Thyroid gland (tissue), 4 donors: Measurements from ENCODE around the gene SULT1A1. TPM values are rescaled to one million over a fixed set of nuclear protein-coding genes. Genes with fewer than 3 reads are reported as not detected.
"Not testable (repeated sequence)": the region's sequence is repeated elsewhere in the genome, so short reads cannot be mapped to it uniquely, and the experiment has no call there.

ENCODE experiments used
- DNase-seq, 2 donors: peaks; one replicate each; pipeline ENCODE4 v3.0.0-alpha.2; 2019
- H3K27ac ChIP-seq, 3 donors: fragments of 200-600 bp; sonication (generic); 1 replicate in 2 of 3; 2 replicates in 1 of 3; pipeline ENCODE4 v1.5.1; 2016 to 2019; ENCODE audit warnings: mild to moderate bottlenecking in 1 of 3, moderate library complexity in 1 of 3
- H3K27me3 ChIP-seq: fragments of 200-600 bp; sonication (generic); one replicate; pipeline ENCODE4 v1.5.1; 2019
- H3K36me3 ChIP-seq, 2 donors: fragments of 200-600 bp; sonication (generic); one replicate each; pipeline ENCODE4 v1.5.1; 2016 to 2019
- H3K4me1 ChIP-seq, 2 donors: fragments of 200-600 bp; sonication (generic); one replicate each; pipeline ENCODE4 v1.5.1; 2017 to 2019
- H3K4me3 ChIP-seq, 3 donors: fragments of 200-600 bp; sonication (generic); replicated peaks in 1 of 3; 1 replicate in 2 of 3; 2 replicates in 1 of 3; pipeline ENCODE4 v1.5.1; 2016; ENCODE audit warnings: mild to moderate bottlenecking in 1 of 3
- H3K9me3 ChIP-seq: fragments of 200-600 bp; sonication (generic); one replicate; pipeline ENCODE4 v1.5.1; 2017
- CTCF ChIP-seq, 6 experiments: fragments of 200-600 bp in 3 of 6; fragments of 450-650 bp in 3 of 6; sonication (generic) in 3 of 6; IDR thresholded peaks; one replicate each; pipeline ENCODE4 v1.5.1; 2016 to 2019; ENCODE audit warnings: antibody characterized with exemption in 6 of 6, mild to moderate bottlenecking in 2 of 6, inconsistent platforms in 1 of 6, moderate library complexity in 1 of 6
- POLR2A ChIP-seq, 2 donors: fragments of 450-650 bp; IDR thresholded peaks; one replicate each; pipeline ENCODE4 v1.6.1; 2017; ENCODE audit warnings: antibody characterized with exemption in 2 of 2, mild to moderate bottlenecking in 2 of 2, moderate library complexity in 1 of 2
- WGBS, 2 donors: methylation state at CpG; one replicate each; pipeline ENCODE4 v1.1.5; 2017; 5-methylcytosine and 5-hydroxymethylcytosine counted together
- intact Hi-C: fragments of 100-400 bp; cut with DNase I; formaldehyde crosslinking; loops from one replicate; pipeline ENCODE4 v1.15.1; 2023
- total RNA-seq, 4 donors: library from RNA; depleted of rRNA; stranded (reverse); fragments of >200 nt; gene quantifications; one replicate each; pipeline ENCODE4 v1.2.3, GENCODE V29; 2016

The SULT1A1 gene
- total RNA-seq, 4 donors from 2014 or later: 84.9 to 162 (median 118) TPM

GRCh38 chr16:28606291-28607115 lies 3.3 kb downstream of the SULT1A1 start:
- no peak for DNase-seq
- 91% methylated on average over 12 to 16 of the region's 16 CpGs for WGBS, 2 donors

GRCh38 chr16:28604186-28604565 lies 5.7 kb downstream of the SULT1A1 start:
- intact Hi-C loops: no loop called here
- no peak overlapping the region for H3K27ac ChIP-seq
- TF ChIP-seq CTCF (IDR thresholded peaks at IDR 0.05) (no peak), POLR2A (IDR thresholded peaks at IDR 0.05) (no peak)
- no peaks in the 10 kb centered on the region for H3K9me3 ChIP-seq
- H3K27me3 ChIP-seq: no peaks in the 10 kb centered on the region
- H3K4me3 ChIP-seq: no peak overlapping the region
- H3K36me3 ChIP-seq: peaks cover 0 to 4% of the 10 kb centered on the region in 2 donors
- 73 to 75% methylated on average over 8 of the region's 8 CpGs for WGBS, 2 donors
- H3K4me1 ChIP-seq: peaks cover 3 to 9% of the 10 kb centered on the region in 2 donors
- no peak for DNase-seq

More at GRCh38 chr16:28606291-28607115, 3.3 kb downstream of the SULT1A1 start:
- TF ChIP-seq CTCF (IDR thresholded peaks at IDR 0.05): no peak
- TF ChIP-seq POLR2A (IDR thresholded peaks at IDR 0.05): no peak
- H3K4me1 ChIP-seq: peaks cover 18 to 30% of the 10 kb centered on the region in 2 donors
- H3K4me3 ChIP-seq: no peak overlapping the region
- no peaks in the 10 kb centered on the region for H3K9me3 ChIP-seq
- peaks cover 0 to 4% of the 10 kb centered on the region in 2 donors for H3K36me3 ChIP-seq
- no peak overlapping the region for H3K27ac ChIP-seq
- intact Hi-C loops: no loop called here
- no peaks in the 10 kb centered on the region for H3K27me3 ChIP-seq

GRCh38 chr16:28603381-28604185 lies 6.3 kb downstream of the SULT1A1 start:
- TF ChIP-seq POLR2A (IDR thresholded peaks at IDR 0.05) (no peak), CTCF (IDR thresholded peaks at IDR 0.05) (no peak)
- H3K4me1 ChIP-seq: peaks cover 0 to 3% of the 10 kb centered on the region in 2 donors
- DNase-seq: no peak
- H3K27me3 ChIP-seq: no peaks in the 10 kb centered on the region
- WGBS, 2 donors: 82 to 89% methylated on average over 8 to 10 of the region's 11 CpGs
- no peak overlapping the region for H3K27ac ChIP-seq
- intact Hi-C loops: no loop called here
- peaks cover 0 to 4% of the 10 kb centered on the region in 2 donors for H3K36me3 ChIP-seq
- H3K4me3 ChIP-seq: no peak overlapping the region
- H3K9me3 ChIP-seq: no peaks in the 10 kb centered on the region

- no peak for TF ChIP-seq POLR2A (IDR thresholded peaks at IDR 0.05)
- TF ChIP-seq CTCF (IDR thresholded peaks at IDR 0.05): no peak
- Histone ChIP-seq H3K9me3 (no peaks in the 10 kb centered on the region), H3K4me3 (no peak overlapping the region), H3K27ac (no peak overlapping the region), H3K36me3 (peaks cover 0 to 4% of the 10 kb centered on the region in 2 donors), H3K27me3 (no peaks in the 10 kb centered on the region), H3K4me1 (peaks cover 3% of the 10 kb centered on the region in 2 donors)
- WGBS, 2 donors: 52 to 75% methylated on average over 4 to 6 of the region's 6 CpGs
- intact Hi-C loops: no loop called here
- no peak for DNase-seq
These were observed 7.3 kb downstream of the SULT1A1 start for GRCh38 chr16:28602529-28602928.

- H3K27me3 ChIP-seq, H3K36me3 ChIP-seq, intact Hi-C loops, H3K27ac ChIP-seq, H3K4me1 ChIP-seq, H3K9me3 ChIP-seq, H3K4me3 ChIP-seq, DNase-seq: not testable (repeated sequence)
- WGBS, 2 donors: 50% methylated on average over 2 of the region's 10 CpGs; no CpG with 5 or more reads in 1 of the 2 donors
These were observed 7.8 kb downstream of the SULT1A1 start for GRCh38 chr16:28602062-28602461.

GRCh38 chr16:28601589-28601988 lies 8.3 kb downstream of the SULT1A1 start:
- WGBS, 2 donors: 90 to 92% methylated on average over 4 to 9 of the region's 13 CpGs
- H3K27me3 ChIP-seq, intact Hi-C loops, H3K4me3 ChIP-seq, H3K36me3 ChIP-seq, DNase-seq, H3K9me3 ChIP-seq, H3K27ac ChIP-seq: not testable (repeated sequence)
- peaks cover 12 to 13% of the 10 kb centered on the region in 2 donors for H3K4me1 ChIP-seq

GRCh38 chr16:28600965-28601364 lies 8.9 kb downstream of the SULT1A1 start:
- H3K27ac ChIP-seq, H3K4me3 ChIP-seq, DNase-seq, H3K9me3 ChIP-seq, intact Hi-C loops, H3K27me3 ChIP-seq, H3K36me3 ChIP-seq: not testable (repeated sequence)
- peaks cover 18 to 19% of the 10 kb centered on the region in 2 donors for H3K4me1 ChIP-seq
- WGBS, 2 donors: 62 to 67% methylated on average over 7 to 9 of the region's 20 CpGs
